Trophoblast cell (in vitro differentiated cells and primary cell): ENCODE data around the gene XIRP1.
A peak's percentile ranks its signal among the peaks of the same experiment; 100 is the strongest.

ENCODE experiments used
- DNase-seq, 2 donors: peaks; one replicate each; pipeline ENCODE4 v3.0.0-alpha.2; 2016
- H2AFZ ChIP-seq: 2 replicates; pipeline ENCODE4 v1.6.1; 2013; ENCODE audit warnings: low read length, moderate library complexity, mild to moderate bottlenecking; ENCODE audit not compliant: insufficient read depth, poor library complexity
- H2AK5ac ChIP-seq: 2 replicates; pipeline ENCODE4 v1.6.1; 2013; ENCODE audit warnings: mild to moderate bottlenecking, low read length
- H2BK120ac ChIP-seq: 2 replicates; pipeline ENCODE4 v1.6.1; 2013; ENCODE audit warnings: low read length, mild to moderate bottlenecking, moderate library complexity; ENCODE audit not compliant: insufficient read depth, poor library complexity
- H2BK12ac ChIP-seq: 2 replicates; pipeline ENCODE4 v1.6.1; 2013; ENCODE audit warnings: mild to moderate bottlenecking, low read length, moderate library complexity
- H2BK5ac ChIP-seq: 2 replicates; pipeline ENCODE4 v1.6.1; 2013; ENCODE audit warnings: low read length, low read depth, moderate library complexity, mild to moderate bottlenecking; ENCODE audit not compliant: poor library complexity
- H3K14ac ChIP-seq: 2 replicates; pipeline ENCODE4 v1.6.1; 2013; ENCODE audit warnings: mild to moderate bottlenecking, low read length
- H3K18ac ChIP-seq: 2 replicates; pipeline ENCODE4 v1.6.1; 2013; ENCODE audit warnings: mild to moderate bottlenecking, low read length
- H3K23ac ChIP-seq: 2 replicates; pipeline ENCODE4 v1.6.1; 2013; ENCODE audit warnings: low read length
- H3K27ac ChIP-seq: 2 replicates; pipeline ENCODE4 v1.5.1; 2013; ENCODE audit warnings: low read depth, mild to moderate bottlenecking, inconsistent platforms, low read length, moderate library complexity
- H3K27me3 ChIP-seq: 2 replicates; pipeline ENCODE4 v1.6.1; 2013; ENCODE audit warnings: inconsistent platforms, mild to moderate bottlenecking, low read length, moderate library complexity; ENCODE audit not compliant: insufficient read depth
- H3K36me3 ChIP-seq, 2 experiments: 1 replicate in 1 of 2; 2 replicates in 1 of 2; pipeline ENCODE4 v1.6.1; 2013; ENCODE audit warnings: low read length in 2 of 2, mild to moderate bottlenecking in 2 of 2, moderate library complexity in 1 of 2; ENCODE audit not compliant: insufficient read depth in 2 of 2, control insufficient read depth in 1 of 2
- H3K4ac ChIP-seq: 2 replicates; pipeline ENCODE4 v1.6.1; 2013; ENCODE audit warnings: low read depth, mild to moderate bottlenecking, low read length, moderate library complexity
- H3K4me1 ChIP-seq, 2 experiments: 1 replicate in 1 of 2; 2 replicates in 1 of 2; pipeline ENCODE4 v1.6.1; 2013; ENCODE audit warnings: low read length in 2 of 2, mild to moderate bottlenecking in 2 of 2, moderate library complexity in 1 of 2; ENCODE audit not compliant: insufficient read depth in 2 of 2, control insufficient read depth in 1 of 2
- H3K4me2 ChIP-seq: 2 replicates; pipeline ENCODE4 v1.6.1; 2013; ENCODE audit warnings: inconsistent platforms, mild to moderate bottlenecking, low read length, moderate library complexity
- H3K4me3 ChIP-seq: 2 replicates; pipeline ENCODE4 v1.5.1; 2013; ENCODE audit warnings: mild to moderate bottlenecking, low read depth, low read length, inconsistent platforms
- H3K79me1 ChIP-seq: one replicate; pipeline ENCODE4 v1.6.1; 2013; ENCODE audit warnings: low read length
- H3K79me2 ChIP-seq: 2 replicates; pipeline ENCODE4 v1.6.1; 2013; ENCODE audit warnings: low read length, mild to moderate bottlenecking; ENCODE audit not compliant: control insufficient read depth, insufficient read depth, poor library complexity
- H3K9ac ChIP-seq: 2 replicates; pipeline ENCODE4 v1.6.1; 2013; ENCODE audit warnings: mild to moderate bottlenecking, low read length
- H3K9me3 ChIP-seq: 2 replicates; pipeline ENCODE4 v1.6.1; 2013; ENCODE audit warnings: low read depth, mild to moderate bottlenecking, control low read depth, inconsistent platforms, low read length; ENCODE audit not compliant: insufficient read depth
- H4K12ac ChIP-seq: 2 replicates; pipeline ENCODE4 v1.6.1; 2013; ENCODE audit warnings: low read depth, mild to moderate bottlenecking, low read length, moderate library complexity
- H4K8ac ChIP-seq: 2 replicates; pipeline ENCODE4 v1.6.1; 2013; ENCODE audit warnings: low read depth, mild to moderate bottlenecking, low read length, moderate library complexity
- H4K91ac ChIP-seq: one replicate; pipeline ENCODE4 v1.6.1; 2013; ENCODE audit warnings: low read depth, mild to moderate bottlenecking, low read length, moderate library complexity
- WGBS: extraction: QIAGEN DNeasy Blood & Tissue Kit; methylation state at CpG from one replicate; pipeline ENCODE4 v1.1.7; 2013; ENCODE audit warnings: missing lambda C conversion rate; ENCODE audit not compliant: insufficient read length, insufficient coverage; ENCODE audit errors: extremely low coverage; 5-methylcytosine and 5-hydroxymethylcytosine counted together

The XIRP1 gene

GRCh38 chr3:39221141-39221530, 28.7 kb upstream of the XIRP1 start:
- Histone ChIP-seq H2BK120ac (no peak overlapping the region), H3K27me3 (no peaks in the 10 kb centered on the region), H3K4me2 (no peak overlapping the region), H3K79me2 (peaks cover 2% of the 10 kb centered on the region), H3K18ac (no peak overlapping the region), H3K4ac (no peak overlapping the region), H3K14ac (no peak overlapping the region), H3K4me1 (peaks cover 5% of the 10 kb centered on the region in 2 experiments), H4K91ac (no peak overlapping the region), H3K9ac (no peak overlapping the region), H2AK5ac (no peak overlapping the region), H3K36me3 (no peaks in the 10 kb centered on the region), H3K23ac (no peak overlapping the region), H2AFZ (no peak overlapping the region), H3K4me3 (no peak overlapping the region), H4K12ac (no peak overlapping the region), H4K8ac (no peak overlapping the region), H2BK5ac (no peak overlapping the region), H3K9me3 (no peaks in the 10 kb centered on the region), H2BK12ac (no peak overlapping the region), H3K27ac (no peak overlapping the region), H3K79me1 (peaks cover 3% of the 10 kb centered on the region)
- no peak for DNase-seq

GRCh38 chr3:39220407-39221140, 28.2 kb upstream of the XIRP1 start:
- H2BK5ac ChIP-seq, result peak overlapping the region; percentile 43
- no peak overlapping the region for H3K23ac ChIP-seq
- H3K27ac ChIP-seq, result peak overlapping the region; percentile 32
- WGBS, result no CpG with 5 or more reads among the region's 6 CpGs
- peaks cover 3% of the 10 kb centered on the region for H3K79me1 ChIP-seq
- peaks cover 5% of the 10 kb centered on the region in 2 experiments for H3K4me1 ChIP-seq
- no peak overlapping the region for H2BK120ac ChIP-seq
- H3K4me2 ChIP-seq, result no peak overlapping the region
- no peak overlapping the region for H3K4me3 ChIP-seq
- H4K12ac ChIP-seq, result no peak overlapping the region
- H2AFZ ChIP-seq, result no peak overlapping the region
- no peak overlapping the region for H3K9ac ChIP-seq
- H3K18ac ChIP-seq, result no peak overlapping the region
- DNase-seq, result no peak
- H3K9me3 ChIP-seq, result no peaks in the 10 kb centered on the region
- no peaks in the 10 kb centered on the region for H3K36me3 ChIP-seq
- peak overlapping the region; percentile 27 for H4K91ac ChIP-seq
- no peaks in the 10 kb centered on the region for H3K27me3 ChIP-seq
- H3K79me2 ChIP-seq, result peaks cover 2% of the 10 kb centered on the region
- H4K8ac ChIP-seq, result peak overlapping the region; percentile 2
- peak overlapping the region; percentile 37 for H3K14ac ChIP-seq
- no peak overlapping the region for H2AK5ac ChIP-seq
- H3K4ac ChIP-seq, result no peak overlapping the region
- no peak overlapping the region for H2BK12ac ChIP-seq

- Histone ChIP-seq H4K91ac (no peak overlapping the region), H3K18ac (no peak overlapping the region), H3K4ac (no peak overlapping the region), H3K27ac (no peak overlapping the region), H4K12ac (no peak overlapping the region), H3K27me3 (no peaks in the 10 kb centered on the region), H2AFZ (no peak overlapping the region), H3K9ac (no peak overlapping the region), H3K36me3 (no peaks in the 10 kb centered on the region), H3K79me1 (peaks cover 3% of the 10 kb centered on the region), H2AK5ac (no peak overlapping the region), H3K4me2 (no peak overlapping the region), H3K4me3 (peak overlapping the region; percentile 12), H3K14ac (no peak overlapping the region), H3K79me2 (peaks cover 2% of the 10 kb centered on the region), H3K4me1 (peaks cover 5% of the 10 kb centered on the region in 2 experiments), H2BK120ac (no peak overlapping the region), H3K23ac (no peak overlapping the region), H2BK12ac (no peak overlapping the region), H4K8ac (no peak overlapping the region), H2BK5ac (no peak overlapping the region), H3K9me3 (no peaks in the 10 kb centered on the region)
- DNase-seq, result no peak
- no CpG with 5 or more reads among the region's 3 CpGs for WGBS
These were observed 27.3 kb upstream of the XIRP1 start for GRCh38 chr3:39219702-39220101.

- no peak overlapping the region for H2BK12ac ChIP-seq
- H3K18ac ChIP-seq, result no peak overlapping the region
- no peak overlapping the region for H3K4me2 ChIP-seq
- no peak overlapping the region for H3K4me3 ChIP-seq
- H4K91ac ChIP-seq, result no peak overlapping the region
- H2AK5ac ChIP-seq, result no peak overlapping the region
- no peaks in the 10 kb centered on the region for H3K36me3 ChIP-seq
- peaks cover 2% of the 10 kb centered on the region for H3K79me2 ChIP-seq
- no peak overlapping the region for H2BK120ac ChIP-seq
- no peak overlapping the region for H3K9ac ChIP-seq
- H3K27ac ChIP-seq, result no peak overlapping the region
- H2AFZ ChIP-seq, result no peak overlapping the region
- H3K4me1 ChIP-seq, result peaks cover 11 to 12% of the 10 kb centered on the region in 2 experiments
- no peak overlapping the region for H3K4ac ChIP-seq
- no peak overlapping the region for H2BK5ac ChIP-seq
- H3K23ac ChIP-seq, result no peak overlapping the region
- H3K79me1 ChIP-seq, result peaks cover 3% of the 10 kb centered on the region
- no peak overlapping the region for H4K12ac ChIP-seq
- WGBS, result no CpG with 5 or more reads among the region's 2 CpGs
- no peaks in the 10 kb centered on the region for H3K9me3 ChIP-seq
- no peak overlapping the region for H3K14ac ChIP-seq
- no peaks in the 10 kb centered on the region for H3K27me3 ChIP-seq
- no peak for DNase-seq
- H4K8ac ChIP-seq, result no peak overlapping the region
These were observed 23.9 kb upstream of the XIRP1 start for GRCh38 chr3:39216176-39216790.
